Epidermal melanocyte (primary cell): ENCODE data around the gene MYF5.

Experiments
- DNase-seq: peaks from one replicate; pipeline ENCODE4 v3.0.0; 2011; ENCODE audit warnings: low spot score; ENCODE audit not compliant: insufficient read length

The MYF5 gene

GRCh38 chr12:80763874-80764273, 47.2 kb downstream of the MYF5 start:
- no peak for DNase-seq

- DNase-seq: no peak
Measured at GRCh38 chr12:80766210-80766609, 49.5 kb downstream of the MYF5 start.

GRCh38 chr12:80766897-80767296, 50.2 kb downstream of the MYF5 start:
- DNase-seq: no peak
